HG02763 (cell line): Measurements from ENCODE around the gene AGBL1.

Source experiments
- ATAC-seq: cut with Tn5 transposase; IDR thresholded peaks from one replicate; pipeline ENCODE4 v1.9.1; 2021; ENCODE audit warnings: mild to moderate bottlenecking, moderate library complexity; ENCODE audit not compliant: unreplicated experiment

Gene AGBL1

GRCh38 chr15:86629409-86630356 is 550.0 kb downstream of the AGBL1 start:
- no peak for ATAC-seq

DNA sequence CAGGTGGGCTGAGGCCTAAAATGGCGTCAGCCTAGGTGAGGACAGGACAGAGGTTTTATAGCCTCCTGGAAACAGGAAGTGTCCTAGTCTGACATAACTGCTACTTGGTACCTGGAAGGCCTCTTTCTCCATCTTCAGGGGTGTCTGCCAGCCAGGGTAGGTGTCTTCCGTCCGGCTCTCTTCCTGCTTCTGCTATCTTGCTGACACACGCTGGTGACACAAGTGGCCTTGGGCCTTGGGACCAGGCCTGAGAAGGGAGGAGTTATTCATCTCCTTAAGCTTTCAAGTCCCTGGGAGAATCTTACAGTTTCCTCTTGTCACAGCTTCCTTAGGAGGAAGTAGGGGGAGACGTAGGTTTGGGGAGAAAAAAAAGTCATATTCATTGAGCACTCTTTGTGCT is 551.3 kb downstream of the AGBL1 start:
- ATAC-seq, result no peak

- ATAC-seq, result no peak
Observed at GRCh38 chr15:86634146-86634545, 554.5 kb downstream of the AGBL1 start.

DNA sequence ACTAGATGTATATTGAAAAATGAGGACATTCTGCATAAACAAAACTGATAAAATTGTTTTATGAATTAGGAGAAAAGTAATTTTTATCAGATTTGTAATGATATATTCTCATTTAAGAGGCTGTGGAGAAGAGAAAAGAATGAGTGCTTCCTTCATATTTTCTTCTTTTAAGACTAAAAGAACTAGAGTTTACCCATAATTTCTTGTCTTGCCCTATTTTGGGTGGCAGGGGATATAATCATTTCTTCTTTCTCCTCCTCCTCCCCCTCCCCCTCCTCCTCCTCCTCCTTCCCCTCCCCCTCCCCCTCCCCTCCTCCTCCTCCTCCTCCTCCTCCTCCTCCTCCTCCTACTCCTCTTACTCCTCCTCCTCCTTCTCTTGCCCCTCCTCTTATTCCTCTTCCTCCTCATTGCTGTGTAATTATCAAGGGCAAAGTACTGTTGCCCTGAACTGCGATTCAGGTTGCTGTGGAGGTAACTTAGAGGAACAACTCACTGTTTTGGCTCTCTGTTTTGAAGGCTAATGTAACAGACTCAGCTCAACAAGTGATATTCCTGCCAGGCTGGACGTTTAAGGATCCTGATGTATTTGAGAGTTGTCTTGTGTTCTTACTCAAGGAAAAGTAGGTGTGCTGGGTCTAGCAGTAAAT is 555.4 kb downstream of the AGBL1 start:
- no peak for ATAC-seq

DNA sequence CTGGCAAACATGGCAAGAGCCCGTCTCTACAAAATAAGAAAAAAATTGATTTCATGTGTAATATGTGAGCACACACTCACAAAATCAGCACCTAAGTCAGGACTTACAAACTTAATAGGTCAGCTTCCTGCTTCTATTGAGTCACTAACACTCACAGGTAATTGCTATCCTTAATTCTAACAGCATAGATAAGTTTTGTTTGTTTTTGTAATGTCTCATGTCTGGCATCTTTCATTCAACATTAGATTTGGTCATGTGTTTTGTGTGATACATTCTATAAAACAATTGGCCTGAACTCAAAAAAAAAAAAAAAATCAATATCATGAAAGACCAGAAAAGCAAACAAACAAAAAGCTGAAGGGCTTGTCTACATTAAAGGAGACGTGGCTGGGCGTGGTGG is 564.7 kb downstream of the AGBL1 start:
- ATAC-seq, result no peak

- no peak for ATAC-seq
Observed at GRCh38 chr15:86645925-86646500, 566.3 kb downstream of the AGBL1 start.

- no peak for ATAC-seq
Observed at GRCh38 chr15:86647810-86648440, 568.3 kb downstream of the AGBL1 start.

- ATAC-seq, result no peak
Observed at GRCh38 chr15:86649277-86649676, 569.6 kb downstream of the AGBL1 start.

DNA sequence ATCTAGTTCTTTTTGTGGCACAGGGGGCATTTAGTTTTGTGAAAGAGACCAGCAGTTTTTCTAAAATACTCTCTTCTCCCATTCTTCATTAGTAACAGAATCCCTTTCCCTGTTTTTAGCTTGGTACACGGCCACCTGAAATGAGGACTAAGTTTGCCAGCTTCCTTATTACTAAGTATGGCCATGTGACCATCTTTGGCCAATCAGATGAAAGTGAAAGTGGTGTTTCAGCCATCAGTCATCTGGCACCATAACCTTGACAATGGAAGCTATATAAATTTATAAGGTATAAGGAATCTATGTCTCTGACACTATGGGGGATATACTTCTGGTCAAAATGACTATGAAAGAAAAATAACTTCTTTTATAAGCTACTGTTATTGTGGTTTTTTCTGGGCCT is 570.4 kb downstream of the AGBL1 start:
- ATAC-seq, result no peak

- no peak for ATAC-seq
Observed at GRCh38 chr15:86653344-86654197, 573.9 kb downstream of the AGBL1 start.

GRCh38 chr15:86654501-86654900 is 574.8 kb downstream of the AGBL1 start:
- no peak for ATAC-seq

GRCh38 chr15:86657305-86657704 is 577.6 kb downstream of the AGBL1 start:
- ATAC-seq, result no peak

- no peak for ATAC-seq
Observed at GRCh38 chr15:86659724-86660411, 580.2 kb downstream of the AGBL1 start.

GRCh38 chr15:86661580-86661979 is 581.9 kb downstream of the AGBL1 start:
- ATAC-seq, result no peak

GRCh38 chr15:86663304-86663703 is 583.6 kb downstream of the AGBL1 start:
- no peak for ATAC-seq

DNA sequence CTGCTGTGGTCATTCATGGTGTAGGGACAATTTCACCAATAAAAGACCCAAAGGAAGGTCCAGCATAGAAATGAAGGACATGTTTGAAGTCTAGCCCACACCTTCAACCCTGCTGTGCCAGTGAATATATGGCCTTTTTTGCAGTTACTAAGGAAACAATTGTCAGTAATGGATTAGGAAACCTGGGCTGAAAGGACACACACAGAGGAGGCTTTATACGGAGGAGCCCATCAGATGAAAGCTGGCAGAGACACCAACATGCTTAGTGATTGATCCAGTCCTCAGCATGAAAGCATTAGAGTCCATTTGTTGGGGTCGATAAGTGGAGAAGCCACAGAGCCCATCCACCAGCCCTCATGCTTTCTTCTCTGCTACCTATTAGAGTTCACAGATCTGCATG is 584.3 kb downstream of the AGBL1 start:
- ATAC-seq, result no peak

DNA sequence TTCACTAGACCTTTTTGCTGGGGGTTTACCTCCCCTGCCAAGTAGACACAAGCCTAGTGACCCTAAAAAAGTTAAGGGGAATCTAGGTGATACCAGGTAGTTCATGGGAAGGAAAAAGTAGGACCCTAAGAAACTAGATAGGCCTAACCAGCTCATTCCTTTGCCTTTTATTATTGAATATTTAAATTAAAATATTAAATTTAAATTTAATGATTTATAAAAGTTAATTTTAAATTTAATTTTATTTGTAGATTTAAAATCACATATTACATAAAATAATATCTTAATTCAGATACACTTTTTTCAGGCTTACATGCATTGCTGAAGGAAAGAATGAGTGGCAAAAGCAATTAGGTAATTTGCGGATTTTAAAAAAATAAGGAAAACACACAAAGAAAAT is 584.9 kb downstream of the AGBL1 start:
- ATAC-seq, result no peak

- no peak for ATAC-seq
Observed at GRCh38 chr15:86676002-86676401, 596.3 kb downstream of the AGBL1 start.

- ATAC-seq, result no peak
Observed at GRCh38 chr15:86677278-86677677, 597.6 kb downstream of the AGBL1 start.

DNA sequence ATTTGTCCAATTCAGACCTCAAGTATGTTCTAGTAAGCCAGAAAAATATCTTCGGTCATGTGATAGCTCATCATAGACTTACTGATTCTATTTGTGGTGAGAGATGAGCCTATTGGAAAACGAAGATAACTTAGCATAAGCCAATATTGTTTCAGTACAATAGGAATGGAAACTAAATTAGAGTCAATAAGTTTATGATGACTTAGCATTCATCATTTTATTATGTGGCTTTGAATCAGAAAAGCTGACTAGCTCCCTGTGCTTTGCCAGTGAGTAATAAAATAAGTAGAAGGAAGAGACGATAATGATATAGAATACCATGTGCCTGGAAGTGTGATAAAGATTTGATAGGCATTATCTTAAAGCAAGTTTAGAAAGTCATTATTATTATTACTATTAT is 605.6 kb downstream of the AGBL1 start:
- ATAC-seq, result no peak
